ENCODE data around the gene NPPB.

DNA sequence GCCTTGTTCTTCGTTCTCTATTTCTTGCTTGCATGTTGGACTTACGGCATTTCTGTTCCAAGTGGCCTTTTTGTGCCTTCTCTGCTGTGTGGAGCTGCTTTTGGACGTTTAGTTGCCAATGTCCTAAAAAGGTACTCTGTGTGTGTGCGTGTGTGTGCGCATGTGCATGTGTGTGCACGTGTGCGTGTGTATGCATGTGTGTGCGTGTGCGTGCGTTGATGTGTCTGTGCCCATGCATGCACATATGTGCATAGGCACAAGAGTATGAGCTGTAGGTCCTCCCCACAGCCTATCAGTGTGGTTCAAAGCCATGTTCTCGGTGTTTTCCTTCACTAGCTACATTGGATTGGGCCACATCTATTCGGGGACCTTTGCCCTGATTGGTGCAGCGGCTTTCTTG, 24.8 kb downstream of the NPPB start:
- TF ChIP-seq CTCF (IDR thresholded peaks at IDR 0.05) (no peak), POLR2A (IDR thresholded peaks at IDR 0.05) (no peak)

All from breast epithelium (tissue), 3 donors.